Peyer's patch (tissue), 4 donors: ENCODE measurements around the gene N4BP3. TPM values are rescaled to one million over a fixed set of nuclear protein-coding genes. Genes with fewer than 3 reads are reported as not detected.
"Not testable (repeated sequence)": the region's sequence is repeated elsewhere in the genome, so short reads cannot be mapped to it uniquely, and the experiment has no call there.

Experiments
- DNase-seq, 3 donors: peaks; one replicate each; pipeline ENCODE4 v3.0.0-alpha.2; 2017 to 2019
- H3K27ac ChIP-seq, 4 donors: fragments of 200-600 bp; sonication (generic); one replicate each; pipeline ENCODE4 v1.5.1; 2016 to 2019
- H3K27me3 ChIP-seq, 2 donors: fragments of 200-600 bp; sonication (generic); one replicate each; pipeline ENCODE4 v1.5.1; 2019
- H3K36me3 ChIP-seq, 3 donors: fragments of 200-600 bp; sonication (generic); one replicate each; pipeline ENCODE4 v1.5.1; 2016 to 2019
- H3K4me1 ChIP-seq, 4 donors: fragments of 200-600 bp; sonication (generic); one replicate each; pipeline ENCODE4 v1.5.1; 2016 to 2019
- H3K4me3 ChIP-seq, 4 donors: fragments of 200-600 bp; sonication (generic); 1 replicate in 3 of 4; 2 replicates in 1 of 4; pipeline ENCODE4 v1.5.1; 2016 to 2019; ENCODE audit warnings: mild to moderate bottlenecking in 1 of 4
- H3K9me3 ChIP-seq, 4 donors: fragments of 200-600 bp; sonication (generic); one replicate each; pipeline ENCODE4 v1.5.1; 2016 to 2019; ENCODE audit warnings: mild to moderate bottlenecking in 1 of 4
- POLR2A ChIP-seq, 2 donors: fragments of 450-650 bp; IDR thresholded peaks; one replicate each; pipeline ENCODE4 v1.5.1; 2017; ENCODE audit warnings: antibody characterized with exemption in 2 of 2, mild to moderate bottlenecking in 2 of 2, moderate library complexity in 2 of 2
- total RNA-seq, 4 donors: library from RNA; depleted of rRNA; stranded (reverse); fragments of >200 nt; gene quantifications; one replicate each; pipeline ENCODE4 v1.1.0, GENCODE V29; 2016
- TF ChIP-seq, protein P1 (sequence below), 6 experiments: fragments of 450-650 bp in 4 of 6; fragments of 200-600 bp in 2 of 6; sonication (generic) in 1 of 6; IDR thresholded peaks; one replicate each; pipeline ENCODE4 v1.5.1; 2017 to 2019; ENCODE audit warnings: antibody characterized with exemption in 6 of 6, mild to moderate bottlenecking in 3 of 6, moderate library complexity in 1 of 6

Gene N4BP3
- total RNA-seq, 4 donors from 2014 or later = 0.53 to 2.5 (median 1.1) TPM

DNA sequence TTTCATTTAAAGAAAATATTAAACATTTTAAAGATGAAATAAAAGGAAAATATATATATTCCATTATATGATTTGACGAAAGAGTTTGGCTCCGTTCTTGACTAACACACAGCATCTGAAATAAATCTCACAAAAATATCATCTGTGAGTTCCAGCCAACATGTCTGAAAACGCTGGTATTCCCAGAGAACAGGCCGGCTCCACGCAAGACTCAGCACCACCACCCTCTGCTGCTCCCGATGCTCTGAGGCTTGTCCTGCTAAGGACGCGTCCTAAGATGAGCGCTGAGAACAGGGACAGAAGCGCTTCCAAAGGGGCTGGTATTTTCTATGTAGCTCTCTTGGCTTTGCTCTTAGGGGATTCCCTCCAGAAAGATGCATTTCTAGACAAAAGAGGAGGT, 40.6 kb upstream of the N4BP3 start:
- H3K36me3 ChIP-seq = no peaks in the 10 kb centered on the region
- H3K27ac ChIP-seq = no peak overlapping the region
- H3K4me1 ChIP-seq = no peaks in the 10 kb centered on the region
- H3K27me3 ChIP-seq = no peaks in the 10 kb centered on the region
- no peak for DNase-seq
- TF ChIP-seq, protein P1, sequence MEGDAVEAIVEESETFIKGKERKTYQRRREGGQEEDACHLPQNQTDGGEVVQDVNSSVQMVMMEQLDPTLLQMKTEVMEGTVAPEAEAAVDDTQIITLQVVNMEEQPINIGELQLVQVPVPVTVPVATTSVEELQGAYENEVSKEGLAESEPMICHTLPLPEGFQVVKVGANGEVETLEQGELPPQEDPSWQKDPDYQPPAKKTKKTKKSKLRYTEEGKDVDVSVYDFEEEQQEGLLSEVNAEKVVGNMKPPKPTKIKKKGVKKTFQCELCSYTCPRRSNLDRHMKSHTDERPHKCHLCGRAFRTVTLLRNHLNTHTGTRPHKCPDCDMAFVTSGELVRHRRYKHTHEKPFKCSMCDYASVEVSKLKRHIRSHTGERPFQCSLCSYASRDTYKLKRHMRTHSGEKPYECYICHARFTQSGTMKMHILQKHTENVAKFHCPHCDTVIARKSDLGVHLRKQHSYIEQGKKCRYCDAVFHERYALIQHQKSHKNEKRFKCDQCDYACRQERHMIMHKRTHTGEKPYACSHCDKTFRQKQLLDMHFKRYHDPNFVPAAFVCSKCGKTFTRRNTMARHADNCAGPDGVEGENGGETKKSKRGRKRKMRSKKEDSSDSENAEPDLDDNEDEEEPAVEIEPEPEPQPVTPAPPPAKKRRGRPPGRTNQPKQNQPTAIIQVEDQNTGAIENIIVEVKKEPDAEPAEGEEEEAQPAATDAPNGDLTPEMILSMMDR (IDR thresholded peaks at IDR 0.05) = no peak
- TF ChIP-seq POLR2A (IDR thresholded peaks at IDR 0.05) = no peak
- no peak overlapping the region for H3K4me3 ChIP-seq
- H3K9me3 ChIP-seq = no peaks in the 10 kb centered on the region

DNA sequence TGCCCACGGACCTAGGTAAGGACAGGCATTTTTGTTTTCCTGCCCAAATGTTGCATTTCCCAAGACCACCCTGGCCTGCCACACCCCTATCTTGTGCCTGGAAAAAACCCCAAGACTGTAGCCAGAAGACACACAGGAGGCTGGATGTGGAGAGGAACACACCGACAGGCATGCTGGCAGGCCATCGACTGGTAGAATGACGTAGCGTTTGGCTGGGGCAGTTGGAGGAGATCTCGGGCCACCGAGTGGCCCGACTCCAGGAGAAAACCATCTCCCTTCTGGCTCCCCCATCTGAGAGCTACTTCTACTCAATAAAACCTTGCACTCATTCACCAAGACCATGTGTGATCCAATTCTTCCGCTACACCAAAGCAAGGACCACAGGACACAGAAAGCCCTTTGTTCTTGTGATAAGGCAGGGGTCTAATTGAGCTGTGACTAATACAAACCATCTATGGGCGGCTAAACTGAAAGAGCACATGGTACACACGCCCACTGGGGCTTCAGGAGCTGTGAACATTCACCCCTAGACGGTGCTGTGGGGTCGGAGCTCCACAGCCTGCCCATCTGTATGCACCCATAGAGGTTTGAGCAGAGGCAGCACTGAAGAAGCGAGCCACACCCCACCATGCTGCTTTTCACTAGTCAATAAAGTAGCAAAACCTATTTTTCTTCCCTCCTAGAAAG, 38.9 kb upstream of the N4BP3 start:
- no peak for TF ChIP-seq POLR2A (IDR thresholded peaks at IDR 0.05)
- TF ChIP-seq, protein P1 (IDR thresholded peaks at IDR 0.05) = no peak
- H3K4me1 ChIP-seq = no peaks in the 10 kb centered on the region
- no peaks in the 10 kb centered on the region for H3K36me3 ChIP-seq
- no peaks in the 10 kb centered on the region for H3K9me3 ChIP-seq
- H3K27ac ChIP-seq = no peak overlapping the region
- no peak for DNase-seq
- H3K27me3 ChIP-seq = no peaks in the 10 kb centered on the region
- H3K4me3 ChIP-seq = no peak overlapping the region

DNA sequence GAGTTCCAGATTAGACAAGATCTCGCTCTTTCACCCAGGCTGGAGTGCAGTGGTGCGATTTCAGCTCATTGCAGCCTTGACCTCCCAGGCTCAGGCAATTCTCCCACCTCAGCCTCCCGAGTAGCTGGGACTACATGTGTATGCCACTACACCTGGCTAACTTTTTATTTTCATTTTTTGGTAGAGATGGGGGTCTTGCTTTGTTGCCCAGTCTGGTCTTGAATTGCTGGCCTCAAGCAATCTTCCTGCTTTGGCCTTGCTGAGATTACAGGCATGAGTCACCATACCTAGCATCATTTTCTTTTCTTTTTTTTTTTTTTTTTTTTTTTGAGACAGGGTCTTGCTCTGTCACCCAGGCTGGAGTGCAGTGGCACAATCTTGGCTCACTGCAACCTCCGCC, 36.4 kb upstream of the N4BP3 start:
- DNase-seq, H3K27me3 ChIP-seq, H3K4me3 ChIP-seq, H3K9me3 ChIP-seq, H3K27ac ChIP-seq, H3K4me1 ChIP-seq, H3K36me3 ChIP-seq: not testable (repeated sequence)

DNA sequence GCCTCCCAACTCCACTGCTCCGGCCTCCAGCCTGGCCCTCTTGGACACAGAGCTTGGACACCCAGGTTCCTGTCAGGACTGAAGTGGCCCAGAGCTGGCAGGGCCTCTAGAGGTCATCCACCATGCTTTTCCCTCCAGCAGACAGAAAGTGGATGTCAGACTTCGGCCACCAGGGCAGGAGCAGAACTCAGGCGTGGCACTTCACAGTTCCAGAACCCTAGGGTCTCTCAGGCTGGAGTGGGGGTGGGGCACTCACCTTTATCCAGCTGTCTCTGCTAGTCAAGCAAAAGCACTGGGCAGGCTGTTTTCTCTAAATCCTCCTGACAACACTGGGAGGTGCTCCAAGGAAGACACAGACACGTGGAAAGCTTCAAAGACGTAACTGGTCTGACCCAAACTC, 35.6 kb upstream of the N4BP3 start:
- no peaks in the 10 kb centered on the region for H3K27me3 ChIP-seq
- no peak overlapping the region for H3K4me3 ChIP-seq
- no peak for TF ChIP-seq POLR2A (IDR thresholded peaks at IDR 0.05)
- TF ChIP-seq, protein P1 (IDR thresholded peaks at IDR 0.05) = no peak
- H3K27ac ChIP-seq = no peak overlapping the region
- no peak for DNase-seq
- no peaks in the 10 kb centered on the region for H3K4me1 ChIP-seq
- no peaks in the 10 kb centered on the region for H3K9me3 ChIP-seq
- no peaks in the 10 kb centered on the region for H3K36me3 ChIP-seq

DNA sequence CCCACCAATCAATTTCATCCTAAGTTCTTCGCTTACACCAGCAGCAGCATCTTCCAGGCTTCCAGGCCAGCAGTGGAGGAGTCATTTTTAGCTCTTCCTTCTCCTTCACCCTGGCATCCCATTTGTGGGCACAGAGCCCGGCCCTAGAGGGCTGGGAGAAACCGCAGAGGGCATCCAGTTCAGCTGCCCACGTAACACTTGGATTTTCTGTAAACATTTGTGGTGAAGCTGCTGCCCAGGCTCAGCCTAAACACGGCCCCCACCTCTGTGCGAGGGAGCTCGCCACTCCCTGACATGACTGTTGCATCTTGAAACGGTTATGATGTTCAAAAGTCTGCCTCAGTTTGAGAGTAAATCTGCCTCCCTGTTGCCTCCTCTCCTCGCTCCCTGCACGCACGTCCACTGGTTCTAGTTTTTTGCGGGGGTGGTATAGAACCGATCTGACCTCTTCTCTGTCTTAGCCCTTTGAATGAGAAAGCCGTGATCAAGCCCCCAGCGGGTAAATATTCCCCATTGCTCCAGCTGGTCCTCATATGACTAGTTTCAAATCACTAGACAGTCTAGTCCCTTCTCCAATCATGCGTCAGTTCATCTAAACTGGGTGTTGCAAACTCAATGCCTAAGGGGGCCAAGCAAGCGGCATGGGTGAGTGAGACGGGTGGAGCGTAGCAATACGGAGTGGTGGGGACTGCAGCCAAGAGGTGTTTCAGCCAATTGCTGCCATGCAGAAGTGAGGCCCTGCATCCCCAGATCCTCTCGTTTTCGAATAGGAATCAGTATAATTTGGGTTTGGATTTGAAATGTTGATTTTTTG, 34.9 kb upstream of the N4BP3 start:
- Histone ChIP-seq H3K36me3 (no peaks in the 10 kb centered on the region), H3K27me3 (no peaks in the 10 kb centered on the region), H3K4me3 (no peak overlapping the region), H3K27ac (no peak overlapping the region), H3K4me1 (no peaks in the 10 kb centered on the region), H3K9me3 (no peaks in the 10 kb centered on the region)
- no peak for DNase-seq
- TF ChIP-seq POLR2A (IDR thresholded peaks at IDR 0.05) = no peak
- TF ChIP-seq, protein P1 (IDR thresholded peaks at IDR 0.05) = no peak

DNA sequence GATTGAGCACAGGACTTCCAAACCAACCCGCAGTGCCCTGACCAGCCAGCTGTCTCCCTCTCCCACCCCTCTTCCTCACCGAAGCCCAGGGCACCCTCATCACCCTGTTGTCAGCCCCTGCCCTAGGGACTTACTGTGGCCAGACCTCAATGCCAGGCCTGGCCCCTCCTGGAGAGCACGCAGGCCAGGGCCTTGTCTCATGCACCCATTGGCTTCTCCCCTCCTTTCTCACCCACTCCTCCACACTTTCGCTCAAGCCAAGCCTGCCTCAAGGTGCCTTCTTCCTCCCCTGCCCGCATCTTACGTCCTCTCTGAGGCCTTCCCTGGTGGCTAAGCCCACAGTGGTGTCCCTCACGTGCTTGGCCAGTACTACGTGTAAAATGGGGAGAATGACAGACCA, 33.3 kb upstream of the N4BP3 start:
- Histone ChIP-seq H3K9me3 (no peaks in the 10 kb centered on the region), H3K27me3 (no peaks in the 10 kb centered on the region), H3K27ac (no peak overlapping the region), H3K4me3 (no peak overlapping the region), H3K4me1 (no peaks in the 10 kb centered on the region), H3K36me3 (no peaks in the 10 kb centered on the region)
- TF ChIP-seq, protein P1 (IDR thresholded peaks at IDR 0.05) = no peak
- DNase-seq = no peak
